Adrenal gland (tissue), 5 donors: ENCODE data around the gene PSMD14.

ENCODE experiments used
- CTCF ChIP-seq, 6 experiments: fragments of 450-650 bp in 4 of 6; fragments of 200-600 bp in 2 of 6; sonication (generic) in 1 of 6; IDR thresholded peaks; 1 replicate in 5 of 6; 2 replicates in 1 of 6; pipeline versions ENCODE4 v1.5.1 to v1.8.0; 2016 to 2021; ENCODE audit warnings: antibody characterized with exemption in 6 of 6, mild to moderate bottlenecking in 2 of 6, moderate library complexity in 1 of 6
- POLR2A ChIP-seq, 2 donors: fragments of 450-650 bp; IDR thresholded peaks; one replicate each; pipeline ENCODE4 v1.6.1; 2017; ENCODE audit warnings: antibody characterized with exemption in 2 of 2, mild to moderate bottlenecking in 2 of 2, moderate library complexity in 1 of 2
- donor health status: DM: no; HTN: no; CAD: no.

GRCh38 chr2:161354106-161354505 lies 45.9 kb downstream of the PSMD14 start:
- TF ChIP-seq CTCF (IDR thresholded peaks at IDR 0.05), result no peak
- no peak for TF ChIP-seq POLR2A (IDR thresholded peaks at IDR 0.05)
